Fibroblast of peridontal ligament (primary cell): ENCODE data around the gene RAP1GDS1.
A peak's percentile ranks its signal among the peaks of the same experiment; 100 is the strongest.
"Not testable (repeated sequence)": the region's sequence is repeated elsewhere in the genome, so short reads cannot be mapped to it uniquely, and the experiment has no call there.

Source experiments
- DNase-seq: peaks from one replicate; pipeline ENCODE4 v3.0.0-alpha.2; 2010; ENCODE audit errors: extremely low read depth

RAP1GDS1 gene

GRCh38 chr4:98434816-98435215 lies 173.6 kb downstream of the RAP1GDS1 start:
- DNase-seq: no peak

GRCh38 chr4:98444371-98444770 lies 183.2 kb downstream of the RAP1GDS1 start:
- DNase-seq: no peak

- no peak for DNase-seq
Measured at GRCh38 chr4:98446499-98447375, 185.6 kb downstream of the RAP1GDS1 start.

GRCh38 chr4:98447648-98448047 lies 186.5 kb downstream of the RAP1GDS1 start:
- no peak for DNase-seq

GRCh38 chr4:98448908-98449307 lies 187.7 kb downstream of the RAP1GDS1 start:
- DNase-seq: no peak

DNA sequence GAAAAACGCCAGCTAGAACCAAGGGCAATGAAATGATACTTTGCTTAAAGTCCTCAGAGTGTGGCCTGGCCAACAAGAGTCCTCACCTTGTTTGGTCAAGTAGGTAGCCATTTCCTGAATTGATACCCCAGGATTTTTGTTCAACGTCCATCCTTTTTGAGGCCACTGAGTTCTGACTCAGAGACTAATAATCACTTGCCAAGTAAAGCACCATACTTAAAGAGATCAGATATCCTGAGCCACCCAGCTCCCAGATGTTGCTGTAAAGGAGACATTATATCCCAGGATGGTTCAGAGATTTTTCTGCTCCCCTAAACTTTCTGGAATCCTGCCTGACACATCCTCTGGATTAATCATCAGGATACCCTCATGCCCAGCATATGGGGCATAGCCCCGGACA lies 190.9 kb downstream of the RAP1GDS1 start:
- no peak for DNase-seq

- not testable (repeated sequence) for DNase-seq
Measured at GRCh38 chr4:98457422-98457821, 196.2 kb downstream of the RAP1GDS1 start.

- not testable (repeated sequence) for DNase-seq
Measured at GRCh38 chr4:98461121-98461865, 200.1 kb downstream of the RAP1GDS1 start.

DNA sequence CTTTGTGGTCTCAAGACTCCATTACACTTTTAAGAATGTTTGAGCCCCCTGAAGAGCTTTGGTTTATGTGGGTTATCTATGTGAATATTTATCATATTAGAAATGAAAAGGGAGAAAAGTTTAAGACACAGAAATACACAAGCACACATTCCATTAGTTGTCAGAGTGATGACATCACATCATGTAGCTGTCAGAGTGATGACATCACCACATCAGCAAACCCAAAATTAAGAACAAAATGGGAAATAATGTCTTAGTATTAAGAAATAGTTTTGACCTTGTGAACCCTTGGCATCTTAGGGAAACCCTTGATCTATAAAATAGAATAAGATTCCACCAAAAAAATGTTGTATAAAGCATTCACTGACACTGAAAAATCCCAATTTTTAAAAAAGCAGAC lies 201.3 kb downstream of the RAP1GDS1 start:
- no peak for DNase-seq

DNA sequence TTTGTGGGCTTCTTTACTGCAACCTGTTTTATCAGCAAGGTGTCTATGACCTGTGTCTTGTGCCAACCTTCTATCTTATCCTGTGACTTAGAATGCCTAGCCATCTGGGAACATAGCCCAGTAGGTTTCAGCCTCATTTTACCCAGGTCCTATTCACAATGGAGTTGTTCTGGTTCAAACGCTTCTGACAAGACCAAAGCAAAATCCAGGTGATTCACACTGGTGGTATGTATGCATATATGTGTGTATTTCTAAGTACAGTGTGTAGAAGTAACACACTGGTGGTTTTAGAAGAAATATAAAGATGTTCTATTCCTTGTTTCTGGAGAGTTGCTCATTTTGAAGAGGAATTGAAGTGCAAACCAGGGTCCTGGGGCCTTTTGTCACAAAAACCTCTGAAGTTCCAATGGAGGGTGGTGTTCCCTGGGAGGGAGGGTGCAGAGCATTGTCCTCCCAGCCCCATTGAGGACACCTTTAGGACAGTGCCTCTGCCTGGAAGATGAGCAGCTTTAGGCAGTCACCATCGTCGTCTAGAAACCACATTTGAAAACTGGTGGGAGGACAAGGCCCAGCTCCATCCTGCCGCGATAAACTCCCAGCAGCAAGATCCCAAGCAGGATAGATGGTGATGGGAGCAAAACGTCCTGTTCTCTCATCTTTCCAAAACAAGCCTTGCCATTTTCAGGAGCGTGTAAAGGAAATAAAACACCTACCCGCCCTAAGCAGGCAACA lies 205.8 kb downstream of the RAP1GDS1 start:
- DNase-seq: no peak

DNA sequence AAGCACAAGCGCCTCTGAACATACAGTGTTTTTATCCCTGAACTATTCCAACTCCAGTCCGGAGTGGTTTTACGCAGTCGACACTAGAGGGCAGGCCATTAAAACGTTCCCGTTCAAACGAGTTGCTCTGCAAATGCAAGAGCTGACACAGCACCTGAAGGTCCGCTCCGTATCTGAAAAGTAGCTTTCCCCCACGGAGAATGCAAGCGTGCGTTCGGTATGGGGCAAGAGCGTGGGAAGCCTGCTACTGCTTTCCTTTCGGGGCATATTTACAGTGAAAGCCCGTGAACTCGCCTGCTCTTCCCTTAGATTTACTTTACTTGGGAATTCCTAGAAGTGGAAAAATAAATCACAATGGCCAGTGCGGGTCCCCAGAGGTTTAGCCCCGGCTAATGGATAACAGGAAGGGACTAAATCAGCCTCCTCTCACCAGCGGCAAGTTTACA lies 206.5 kb downstream of the RAP1GDS1 start:
- DNase-seq: peak; percentile 95

- DNase-seq: peak; percentile 51
Measured at GRCh38 chr4:98468709-98469108, 207.5 kb downstream of the RAP1GDS1 start.

DNA sequence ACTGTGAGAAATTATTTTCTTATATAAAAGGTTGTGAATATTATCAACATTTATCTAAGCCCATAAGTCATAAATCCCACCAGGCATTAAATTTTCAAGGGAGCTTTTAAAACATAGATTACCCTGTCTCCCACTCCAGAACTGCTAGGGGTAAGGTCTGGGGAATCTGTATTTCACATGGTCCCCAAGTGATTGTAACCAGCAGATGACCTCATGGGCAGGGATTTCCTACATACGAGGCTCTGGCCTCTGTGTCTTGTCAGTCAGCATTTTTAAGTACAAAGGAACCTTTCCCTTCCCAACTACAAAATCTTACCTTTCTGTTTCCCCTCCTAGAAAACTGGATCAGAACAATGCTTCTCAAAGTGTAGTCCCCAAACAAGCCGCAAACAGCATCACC lies 208.6 kb downstream of the RAP1GDS1 start:
- DNase-seq: no peak

GRCh38 chr4:98470366-98470765 lies 209.2 kb downstream of the RAP1GDS1 start:
- DNase-seq: no peak

- peak; percentile 52 for DNase-seq
Measured at GRCh38 chr4:98470831-98471230, 209.6 kb downstream of the RAP1GDS1 start.

DNA sequence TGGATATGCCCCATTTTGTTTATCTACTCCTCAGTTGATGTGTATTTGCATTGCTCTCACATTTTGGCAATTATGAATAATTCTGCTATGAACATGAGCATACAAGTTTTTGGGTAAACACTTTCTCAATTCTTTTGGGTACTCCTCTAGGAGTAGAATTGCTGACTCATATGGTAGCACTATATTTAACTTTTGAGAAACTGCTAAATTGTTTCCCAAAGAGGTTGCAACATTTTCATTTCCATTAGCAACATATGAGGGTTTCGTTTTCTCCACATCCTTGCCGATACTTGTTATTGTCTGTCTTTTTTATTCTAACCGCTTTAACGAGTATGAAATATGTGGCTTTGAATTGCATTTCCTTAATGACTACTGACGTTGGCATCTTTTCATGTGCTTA lies 211.9 kb downstream of the RAP1GDS1 start:
- DNase-seq: peak; percentile 77

GRCh38 chr4:98474408-98474844 lies 213.2 kb downstream of the RAP1GDS1 start:
- peak; percentile 88 for DNase-seq

- DNase-seq: no peak
Measured at GRCh38 chr4:98476891-98477290, 215.7 kb downstream of the RAP1GDS1 start.

DNA sequence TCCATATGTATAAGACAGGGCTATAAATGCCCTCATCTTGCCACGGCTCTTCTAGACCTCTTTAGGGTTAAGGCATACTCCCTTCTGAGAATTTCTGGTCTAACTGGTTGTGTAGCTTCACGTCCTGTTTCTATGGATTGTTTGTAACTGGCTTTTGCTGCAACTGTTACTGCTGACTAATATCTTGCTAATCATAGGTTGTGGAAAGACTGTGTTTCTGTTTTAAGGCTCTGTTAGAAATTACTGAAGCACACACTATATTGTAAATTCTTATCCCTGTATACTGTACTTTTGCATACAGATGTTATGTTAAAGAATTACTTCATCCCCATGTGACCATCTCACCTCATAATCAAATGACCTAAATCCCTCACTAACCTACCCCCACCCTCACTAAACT lies 218.4 kb downstream of the RAP1GDS1 start:
- DNase-seq: not testable (repeated sequence)

GRCh38 chr4:98480535-98480934 lies 219.4 kb downstream of the RAP1GDS1 start:
- DNase-seq: no peak

- DNase-seq: no peak
Measured at GRCh38 chr4:98481167-98481566, 220.0 kb downstream of the RAP1GDS1 start.

DNA sequence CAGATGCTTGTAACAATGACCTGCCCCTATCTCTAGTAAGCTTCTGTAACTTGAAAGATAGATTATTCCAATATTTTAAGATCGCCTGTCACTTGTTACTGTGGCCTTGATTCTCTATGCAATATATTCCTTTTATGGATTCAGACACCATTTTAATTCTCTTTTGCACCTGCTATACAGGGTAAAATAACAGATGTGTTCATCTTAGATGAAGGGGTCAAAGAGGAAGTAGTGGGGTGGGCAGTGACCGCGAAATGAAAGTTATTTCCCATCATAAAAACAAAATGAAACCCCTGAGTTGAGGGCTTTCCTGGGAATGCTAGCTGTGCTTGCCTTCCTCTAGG lies 221.3 kb downstream of the RAP1GDS1 start:
- no peak for DNase-seq
